Stimulated activated CD8-positive, alpha-beta memory T cell treated with anti-CD3 and anti-CD28 coated beads, Interleukin-12 subunit alpha, Interleukin-12 subunit beta, amount 100 ng/mL, for 24 hours (primary cell): ENCODE results near the gene FRMD5.
"Not testable (repeated sequence)": the region's sequence is repeated elsewhere in the genome, so short reads cannot be mapped to it uniquely, and the experiment has no call there.

Source experiments
- DNase-seq: peaks from one replicate; pipeline ENCODE4 v3.0.0-alpha.2; 2020; ENCODE audit errors: extremely low read depth

FRMD5 gene

DNA sequence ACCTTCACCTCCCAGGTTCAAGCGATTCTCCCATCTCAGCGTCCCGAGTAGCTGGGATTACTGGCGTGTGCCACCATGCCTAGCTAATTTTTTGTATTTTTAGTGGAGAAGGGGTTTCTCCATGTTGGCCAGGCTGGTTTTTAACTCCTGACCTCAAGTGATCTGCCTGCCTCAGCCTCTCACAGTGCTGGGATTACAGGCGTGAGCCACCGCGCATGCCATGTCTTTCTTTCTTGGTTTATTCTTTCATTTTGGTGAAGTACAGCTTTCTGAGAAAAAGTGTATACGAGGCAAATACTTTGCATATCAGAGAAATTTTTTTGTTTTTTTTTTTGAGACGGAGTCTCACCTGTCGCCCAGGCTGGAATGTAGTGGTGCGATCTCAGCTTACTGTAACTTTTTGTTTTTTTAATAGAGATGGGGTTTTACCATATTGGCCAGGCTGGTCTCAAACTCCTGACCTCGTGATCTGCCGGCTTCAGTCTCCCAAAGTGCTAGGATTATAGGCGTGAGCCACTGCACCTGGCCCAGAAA lies 363.5 kb downstream of the FRMD5 start:
- not testable (repeated sequence) for DNase-seq

DNA sequence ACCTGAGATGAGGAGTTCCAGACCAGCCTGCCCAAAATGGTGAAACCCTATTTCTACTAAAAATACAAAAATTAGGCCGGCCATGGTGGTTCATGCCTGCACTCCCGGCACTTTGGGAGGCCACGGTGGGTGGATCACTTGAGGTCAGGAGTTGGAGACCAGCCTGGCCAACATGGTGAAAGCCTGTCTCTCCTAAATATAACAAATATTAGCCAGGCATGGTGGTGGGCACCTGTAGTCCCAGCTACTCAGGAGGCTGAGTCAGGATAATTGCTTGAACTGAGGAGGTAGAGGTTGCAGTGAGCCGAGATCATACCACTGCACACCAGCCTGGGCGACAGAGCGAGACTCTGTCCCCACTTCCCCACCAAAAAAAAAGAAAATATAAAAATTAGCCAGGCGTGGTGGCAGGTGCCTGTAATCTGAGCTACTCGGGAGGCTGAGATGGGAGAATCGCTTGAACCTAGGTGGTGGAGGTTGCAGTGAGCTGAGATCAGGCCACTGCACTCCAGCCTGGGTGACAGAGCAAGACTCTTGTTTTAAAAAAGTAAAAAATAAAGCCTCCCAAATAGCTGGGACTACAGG lies 364.3 kb downstream of the FRMD5 start:
- not testable (repeated sequence) for DNase-seq

DNA sequence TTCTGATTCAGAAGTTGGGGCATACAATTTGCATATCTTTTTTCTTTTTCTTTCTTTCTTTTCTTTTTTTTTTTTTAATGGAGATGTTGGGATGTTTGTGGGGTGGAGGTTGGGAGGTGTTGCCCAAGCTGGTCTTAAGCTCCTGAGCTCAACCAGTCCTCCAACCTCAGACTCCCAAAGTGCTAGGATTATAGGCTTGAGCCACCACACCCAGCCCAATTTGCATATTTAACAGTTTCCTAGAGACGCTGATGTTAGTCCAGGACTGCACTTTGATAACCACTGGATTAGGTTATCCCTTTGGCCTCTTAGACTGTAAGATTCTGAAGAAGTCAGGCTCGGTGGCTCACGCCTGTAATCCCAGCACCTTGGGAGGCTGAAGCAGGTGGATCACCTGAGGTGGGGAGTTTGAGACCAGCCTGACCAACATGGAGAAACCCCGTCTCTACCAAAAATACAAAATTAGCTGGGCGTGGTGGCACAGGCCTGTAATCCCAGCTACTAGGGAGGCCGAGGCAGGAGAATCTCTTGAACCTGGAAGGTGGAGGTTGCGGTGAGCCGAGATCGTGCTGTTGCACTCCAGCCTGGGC lies 365.0 kb downstream of the FRMD5 start:
- not testable (repeated sequence) for DNase-seq

DNA sequence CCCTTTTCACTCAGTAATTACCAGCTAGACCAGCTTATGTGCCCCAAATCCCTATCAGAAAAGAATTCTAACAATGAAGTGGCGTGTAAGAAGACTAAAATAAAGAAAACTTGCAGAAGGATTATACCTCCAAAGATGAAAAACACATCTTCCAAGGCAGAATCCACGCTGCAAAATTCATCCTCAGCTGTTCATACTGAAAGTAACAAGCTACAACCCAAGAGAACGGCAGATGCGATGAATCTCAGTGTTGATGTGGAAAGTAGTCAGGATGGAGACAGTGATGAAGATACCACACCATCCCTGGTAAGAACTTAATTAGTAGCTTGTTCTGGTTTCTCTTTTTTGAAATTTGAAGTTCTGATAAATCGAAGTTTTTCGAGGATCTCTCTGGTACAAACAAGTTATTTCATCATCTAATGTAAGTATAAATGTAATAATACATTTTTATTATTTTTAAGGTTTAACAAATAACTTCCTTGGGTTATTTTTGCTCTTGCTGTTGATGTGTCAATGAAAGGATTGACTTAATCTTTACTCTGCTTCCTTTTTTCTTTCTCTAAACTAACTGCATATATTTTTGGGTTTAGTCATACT lies 366.9 kb downstream of the FRMD5 start:
- no peak for DNase-seq

DNA sequence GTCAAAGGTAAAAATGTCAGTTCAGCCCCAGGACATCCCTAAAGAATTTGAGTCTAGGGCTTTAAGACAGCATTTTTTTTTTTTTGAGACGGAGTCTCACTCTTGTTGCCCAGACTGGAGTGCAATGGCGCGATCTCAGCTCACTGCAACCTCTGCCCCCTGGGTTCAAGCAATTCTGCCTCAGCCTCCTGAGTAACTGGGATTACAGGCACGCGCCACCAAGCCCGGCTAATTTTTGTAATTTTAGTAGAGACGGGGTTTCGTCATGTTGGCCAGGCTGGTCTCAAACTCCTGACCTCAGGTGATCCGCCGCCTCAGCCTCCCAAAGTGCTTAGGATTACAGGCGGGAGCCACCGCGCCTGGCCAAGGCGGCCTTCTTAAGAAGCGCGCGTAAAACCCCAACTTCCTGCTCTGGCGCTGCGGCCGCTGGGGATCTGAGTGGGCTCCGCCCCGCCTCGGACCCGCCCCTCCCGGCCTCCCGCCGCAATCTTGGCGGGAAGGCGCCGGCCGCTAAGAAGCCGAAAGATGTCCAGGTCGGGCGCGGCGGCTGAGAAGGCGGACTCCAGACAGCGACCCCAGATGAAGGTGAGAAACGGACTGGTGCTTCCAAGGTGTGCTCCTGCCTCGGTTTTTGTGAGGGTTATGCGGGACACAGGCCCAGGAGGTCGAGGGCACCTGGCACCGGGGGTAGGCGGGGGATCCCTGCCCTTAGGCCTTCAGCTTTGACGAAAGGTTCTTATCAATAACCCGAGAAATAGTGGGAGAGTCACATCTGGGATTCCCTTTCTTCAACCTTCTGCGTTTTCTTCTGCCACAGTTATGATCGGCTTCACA lies 368.3 kb downstream of the FRMD5 start, which contains the start of gene WDR76:
Gene WDR76 (plus strand): TSS at position 495 of the 834 bp plus-strand sequence. CDS start 31 bp downstream, at position 526.
- peak; percentile 49 for DNase-seq

DNA sequence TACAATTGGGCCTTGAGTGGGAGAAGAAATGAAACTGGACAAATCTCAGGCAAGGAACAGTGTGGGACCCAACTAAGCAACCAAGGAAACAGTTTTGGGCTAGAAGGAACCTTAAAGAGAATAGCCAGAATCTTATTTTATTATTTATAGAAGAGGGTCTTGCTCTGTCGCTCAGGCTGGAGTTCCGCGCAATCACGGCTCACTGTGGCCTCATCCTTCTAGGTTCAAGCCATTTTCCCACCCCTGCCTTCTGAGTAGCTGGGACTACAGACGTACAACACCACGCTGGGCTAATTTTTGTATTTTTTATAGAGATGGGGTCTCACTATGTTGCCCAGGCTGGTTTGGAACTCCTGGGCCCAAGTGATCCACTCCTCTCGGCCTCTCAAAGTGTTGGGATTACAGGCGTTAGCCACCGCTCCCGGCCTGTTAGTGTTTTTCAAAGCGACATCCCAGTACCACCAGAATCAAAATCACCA lies 369.0 kb downstream of the FRMD5 start:
- DNase-seq, result no peak

DNA sequence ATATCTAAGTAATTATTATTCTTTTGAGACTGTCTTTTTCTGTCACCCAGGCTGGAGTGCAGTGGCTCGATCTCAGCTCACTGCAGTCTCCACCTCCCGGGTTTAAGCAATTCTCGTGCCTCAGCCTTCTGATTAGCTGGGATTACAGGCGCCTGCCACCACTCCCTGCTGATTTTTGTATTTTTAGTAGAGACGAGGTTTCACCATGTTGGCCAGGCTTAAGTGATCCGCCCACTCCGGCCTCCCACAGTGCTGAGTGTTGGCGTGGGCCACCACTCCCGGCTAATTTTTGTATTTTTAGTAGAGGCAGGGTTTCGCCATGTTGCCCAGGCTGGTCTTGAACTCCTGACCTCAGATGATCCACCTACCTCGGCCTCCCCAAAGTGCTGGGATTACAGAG lies 369.8 kb downstream of the FRMD5 start:
- not testable (repeated sequence) for DNase-seq

DNA sequence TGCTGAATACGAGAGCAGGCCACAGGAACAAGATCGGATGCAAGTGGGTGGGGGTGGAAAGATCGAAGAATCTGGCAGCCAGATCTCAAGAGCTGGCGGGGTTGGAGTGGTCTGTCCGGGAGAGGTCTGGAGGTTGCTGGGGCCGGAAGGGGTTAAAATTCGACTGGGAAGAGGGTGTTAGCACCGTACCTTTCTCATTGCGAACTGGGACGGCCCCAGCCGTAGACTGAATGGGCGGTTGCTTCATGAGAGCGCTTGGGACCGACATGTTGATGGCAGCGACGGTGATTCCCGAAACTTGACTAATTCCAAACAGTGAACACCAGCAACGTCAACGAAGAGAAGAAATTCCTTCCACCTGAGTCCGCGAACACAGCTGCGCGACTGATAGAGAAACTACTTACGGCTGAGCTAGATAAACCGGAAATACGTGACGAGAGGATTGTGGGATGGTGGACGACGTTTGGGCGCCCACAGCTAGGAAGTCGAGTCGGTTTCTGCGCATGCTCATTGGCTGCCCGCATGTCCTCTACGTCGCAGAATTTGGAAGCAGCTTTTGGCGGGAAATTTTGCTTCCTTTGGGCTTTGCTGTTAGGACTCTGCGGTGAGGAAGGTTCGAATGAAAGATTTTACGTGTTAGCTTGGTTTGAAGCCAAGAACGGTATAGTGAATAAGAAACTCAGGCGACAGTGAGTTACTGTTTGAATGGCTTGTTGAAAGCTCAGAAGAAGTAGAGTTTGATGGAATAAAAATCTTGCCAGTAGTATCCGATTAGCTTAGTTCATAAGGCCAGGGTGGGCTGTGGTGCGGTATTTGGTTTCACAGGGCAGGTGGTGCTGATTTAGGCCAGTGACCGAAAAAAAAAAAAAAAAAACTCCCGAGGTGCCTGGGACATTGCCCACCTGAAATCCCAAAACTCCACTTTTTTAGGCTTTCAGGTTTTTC lies 370.5 kb downstream of the FRMD5 start, which contains the start of gene MFAP1:
Gene MFAP1 (minus strand): TSS at position 389 of the 945 bp plus-strand sequence. CDS start 121 bp downstream, at position 268.
- DNase-seq, result peak; percentile 80

DNA sequence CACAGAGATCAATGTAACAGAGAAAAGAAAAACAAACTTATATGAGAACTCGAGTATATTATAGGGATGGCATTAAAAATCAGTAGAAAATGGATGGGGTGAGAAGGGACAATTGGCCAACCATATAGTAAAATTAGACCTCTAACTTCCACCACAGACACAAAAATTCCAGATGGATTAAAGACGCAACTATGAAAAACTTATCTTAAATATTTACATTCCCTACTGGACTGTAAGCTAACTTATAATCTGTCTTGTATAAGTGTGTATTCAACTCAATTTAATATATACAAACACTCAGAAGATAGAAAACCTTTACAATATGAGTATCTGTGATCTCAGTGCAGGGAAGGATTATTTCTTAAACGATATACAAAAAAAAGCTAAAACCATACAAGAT lies 373.6 kb downstream of the FRMD5 start:
- DNase-seq, result no peak
